ENCODE measurements around the gene ARHGAP22. TPM values are rescaled to one million over a fixed set of nuclear protein-coding genes. Genes with fewer than 3 reads are reported as not detected.

ARHGAP22 gene
- polyA plus RNA-seq, 4 donors = 0.97 to 1.9 (median 1.2) TPM

DNA sequence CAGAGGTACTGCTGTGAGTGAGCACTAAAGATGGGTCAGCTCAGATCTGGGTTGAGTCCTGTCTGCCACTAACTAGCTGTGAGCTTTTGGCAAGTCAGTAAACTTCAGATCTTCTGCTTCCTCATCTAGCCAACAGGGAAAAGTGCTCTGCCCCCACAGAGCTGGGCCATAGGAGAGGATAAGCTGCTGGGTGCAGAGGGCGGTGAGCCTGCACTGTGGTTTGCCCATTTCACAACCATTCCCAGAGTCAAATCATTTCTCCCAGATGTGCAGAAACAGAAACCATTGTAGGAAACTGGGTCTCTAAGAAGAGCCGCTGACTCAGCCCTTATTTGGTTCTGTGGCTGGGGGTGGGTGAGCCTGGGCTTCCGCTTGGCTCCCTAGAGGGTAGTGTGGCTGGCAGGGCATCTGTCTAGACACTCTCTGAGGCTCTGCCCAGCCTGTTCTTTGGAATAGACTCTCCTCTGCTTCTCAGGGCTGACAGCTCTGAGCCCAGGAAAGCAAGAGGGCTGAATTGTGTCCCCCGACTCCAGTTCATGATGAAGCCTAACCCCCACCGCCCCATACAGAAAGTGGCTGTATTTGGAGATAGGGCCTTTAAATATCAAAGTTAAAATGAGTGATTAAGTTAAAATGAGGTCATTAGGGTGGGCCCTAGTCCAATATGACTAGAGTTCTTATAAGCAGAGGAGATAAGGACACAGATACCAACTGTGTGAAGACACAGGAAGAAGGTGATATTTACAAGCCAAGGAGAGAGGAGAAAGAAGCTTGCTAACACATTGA lies 29.5 kb upstream of the ARHGAP22 start:
- no peak for DNase-seq (ENCODE audit: low read depth in 4 of 4, low spot score in 3 of 4)

DNA sequence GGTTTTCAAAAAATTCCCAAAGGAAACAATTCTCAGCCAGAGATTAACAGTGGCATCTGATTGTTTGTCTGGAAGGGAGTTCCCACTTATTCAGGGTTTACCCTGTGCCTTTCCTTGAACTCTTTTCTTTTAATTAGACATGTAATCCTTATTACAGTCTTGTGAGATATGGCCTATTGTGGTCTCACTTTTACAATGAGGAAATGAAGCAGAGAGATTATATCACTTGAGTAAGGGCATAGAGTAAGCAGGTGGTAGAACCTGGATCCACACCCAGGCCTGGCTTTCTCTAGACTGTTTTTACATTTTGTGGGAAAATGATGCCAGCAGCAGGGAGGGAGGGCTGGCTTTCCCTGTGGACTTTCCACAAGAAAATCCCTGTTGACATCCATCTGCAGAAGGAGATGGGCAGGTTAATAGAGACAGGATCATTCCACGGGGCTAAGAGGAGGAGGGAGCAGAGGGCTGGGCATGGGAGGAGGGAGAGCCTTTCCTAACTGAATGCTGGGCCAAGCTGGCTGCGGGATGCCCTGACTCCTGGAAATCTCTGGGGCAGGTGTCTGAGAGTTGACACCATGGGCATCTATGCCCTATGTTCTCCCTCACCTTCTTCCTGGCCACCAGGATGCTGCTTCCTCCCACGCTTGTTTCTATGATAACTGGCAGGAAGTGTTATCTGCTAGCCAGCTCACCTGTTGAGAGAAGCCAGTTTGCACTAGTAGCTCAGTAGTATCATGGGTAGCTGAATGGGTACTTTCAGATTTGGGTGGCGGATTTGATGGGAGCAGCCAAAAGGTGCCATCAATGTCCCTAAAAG lies 28.7 kb upstream of the ARHGAP22 start:
- DNase-seq (ENCODE audit: low read depth in 4 of 4, low spot score in 3 of 4) = no peak

DNA sequence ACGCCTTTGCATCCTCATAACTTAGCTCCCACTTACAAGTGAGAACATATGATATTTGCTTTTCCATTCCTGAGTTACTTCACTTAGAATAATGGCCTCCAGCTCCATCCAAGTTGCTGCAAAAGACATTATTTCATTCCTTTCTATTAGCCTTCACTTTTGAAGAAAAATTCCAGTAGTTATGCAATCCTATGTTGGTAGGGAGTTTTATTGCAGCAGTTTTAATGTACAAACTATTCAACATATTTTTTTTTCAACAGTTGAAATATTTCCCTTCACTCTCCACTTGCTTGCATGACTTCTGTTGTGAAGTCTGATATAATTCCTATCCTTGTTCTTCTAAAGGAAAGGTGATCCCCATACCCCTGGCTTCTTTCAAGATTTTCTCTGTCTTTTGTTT lies 27.3 kb upstream of the ARHGAP22 start:
- DNase-seq (ENCODE audit: low read depth in 4 of 4, low spot score in 3 of 4) = no peak

DNA sequence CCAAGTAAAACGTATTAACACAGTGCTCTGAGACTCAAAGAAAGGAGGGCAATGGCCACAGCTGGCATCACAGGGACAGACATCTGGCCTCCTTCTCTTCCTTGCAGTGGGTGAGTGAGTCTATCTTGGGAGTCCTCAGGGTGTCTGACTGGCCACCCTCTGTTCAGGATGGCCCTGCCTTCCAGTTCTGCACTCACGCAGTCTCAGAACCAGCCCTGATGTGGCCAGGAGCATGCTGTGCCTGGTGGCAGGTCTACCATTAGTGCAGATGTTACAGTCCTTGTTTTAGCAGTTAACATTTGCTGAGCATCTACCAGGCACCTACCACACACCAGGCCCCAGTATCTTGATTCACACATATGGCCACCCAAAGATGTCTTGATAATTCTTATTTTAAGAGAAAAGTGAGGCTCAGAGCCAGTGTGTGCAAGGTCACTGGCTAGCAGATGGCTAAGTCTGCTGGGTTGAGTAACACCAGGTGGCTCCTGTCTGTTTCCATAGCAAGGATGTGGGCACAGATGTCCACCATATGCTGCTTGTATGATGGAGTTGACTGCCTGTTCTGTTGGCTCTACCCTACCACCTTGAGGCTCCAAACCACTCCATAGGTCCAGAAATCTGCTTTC lies 23.2 kb upstream of the ARHGAP22 start:
- no peak for DNase-seq (ENCODE audit: low read depth in 4 of 4, low spot score in 3 of 4)

DNA sequence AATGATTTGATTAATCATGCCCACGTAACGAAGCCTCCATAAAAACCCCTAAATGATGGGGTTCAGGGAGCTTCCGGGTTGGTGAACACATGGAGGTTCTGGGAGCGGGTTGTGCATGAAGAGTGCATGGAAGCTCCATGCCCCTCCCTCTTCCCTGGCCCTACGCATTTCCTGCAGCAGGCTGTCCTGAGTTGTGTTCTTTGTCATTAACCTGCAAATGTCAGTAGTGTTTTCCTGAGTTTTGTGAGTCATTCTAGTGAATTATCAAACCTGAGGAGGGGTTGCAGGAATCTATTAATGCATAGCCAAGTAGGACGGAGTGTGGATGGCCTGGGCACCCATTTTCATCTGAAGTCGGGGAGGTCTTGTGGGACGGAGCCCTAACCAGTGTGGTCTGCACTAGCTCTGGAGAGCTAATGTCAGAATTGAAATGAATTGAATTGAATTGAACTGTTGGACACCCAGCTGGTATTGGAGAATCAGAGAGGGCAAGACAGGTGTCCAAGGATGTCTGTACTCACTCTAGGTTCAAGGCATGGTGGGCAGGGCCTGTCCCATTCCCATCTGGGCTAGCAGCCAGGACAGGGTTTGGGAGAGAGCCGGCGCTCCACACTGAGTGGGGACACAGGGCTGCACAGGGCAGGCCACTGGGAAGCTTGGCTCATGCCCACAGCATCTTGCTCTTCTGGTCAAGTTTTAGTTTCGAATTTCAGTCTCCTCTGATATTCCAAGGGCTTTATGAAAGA lies 22.3 kb upstream of the ARHGAP22 start:
- DNase-seq (ENCODE audit: low read depth in 4 of 4, low spot score in 3 of 4) = no peak

DNA sequence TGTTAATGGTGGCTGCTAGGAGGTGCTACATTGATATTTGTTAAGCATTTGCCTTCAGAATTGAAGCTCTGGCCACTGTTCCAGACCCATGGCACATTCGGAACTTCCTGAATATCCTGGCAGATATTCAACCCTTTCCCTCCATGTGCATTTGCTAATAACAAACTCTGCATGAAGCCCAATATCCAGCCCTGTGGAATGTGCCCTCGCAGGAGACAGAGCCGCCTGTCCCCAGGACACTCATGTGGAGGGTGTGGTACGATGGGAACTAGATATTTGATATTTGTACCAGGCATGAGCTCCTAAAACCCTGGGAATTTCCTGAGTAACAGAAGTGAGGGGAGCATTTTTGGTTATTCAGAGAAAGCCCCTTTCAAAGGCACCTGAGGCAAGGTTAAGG lies 21.6 kb upstream of the ARHGAP22 start:
- DNase-seq (ENCODE audit: low read depth in 4 of 4, low spot score in 3 of 4) = no peak

DNA sequence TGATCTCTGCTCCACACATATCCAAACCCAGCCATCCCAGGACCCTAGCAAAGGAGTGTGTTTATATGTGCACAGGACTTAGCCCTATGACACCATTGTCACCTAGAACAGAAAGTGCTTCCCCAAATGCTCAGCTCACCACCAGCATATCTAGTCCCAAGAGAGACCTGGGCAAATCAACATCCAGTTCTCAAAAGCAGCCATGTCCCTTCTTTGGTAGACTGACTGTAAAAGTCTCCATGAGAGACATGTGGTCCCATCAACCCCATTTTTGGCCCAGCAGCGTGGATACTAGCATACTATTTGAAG lies 20.9 kb upstream of the ARHGAP22 start:
- DNase-seq (ENCODE audit: low read depth in 4 of 4, low spot score in 3 of 4) = no peak

DNA sequence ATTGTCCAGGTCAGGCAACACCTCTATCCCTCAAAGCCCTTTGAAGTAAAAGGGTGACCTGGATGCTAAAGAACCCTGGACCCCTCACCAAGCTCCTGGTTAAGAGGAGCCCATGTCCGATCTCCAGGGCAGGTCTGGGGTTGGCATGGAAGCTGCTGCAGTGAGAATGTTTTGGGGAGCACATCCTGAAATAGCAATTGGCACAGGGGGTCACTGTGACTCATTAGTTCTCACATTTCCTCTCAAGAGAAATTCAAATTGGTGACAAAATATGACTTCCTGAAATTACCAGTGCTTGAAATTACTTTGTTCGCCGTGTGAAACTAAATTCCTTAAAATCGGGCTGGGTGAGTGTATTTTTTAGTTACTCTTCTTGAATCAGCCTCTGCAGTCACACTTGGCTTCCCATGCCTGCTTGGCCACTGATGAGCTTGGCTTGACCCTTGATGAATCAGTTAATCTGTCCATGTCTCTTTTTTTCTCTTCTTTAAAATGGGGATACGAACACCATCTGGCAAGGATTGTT lies 18.8 kb upstream of the ARHGAP22 start:
- DNase-seq (ENCODE audit: low read depth in 4 of 4, low spot score in 3 of 4) = no peak

DNA sequence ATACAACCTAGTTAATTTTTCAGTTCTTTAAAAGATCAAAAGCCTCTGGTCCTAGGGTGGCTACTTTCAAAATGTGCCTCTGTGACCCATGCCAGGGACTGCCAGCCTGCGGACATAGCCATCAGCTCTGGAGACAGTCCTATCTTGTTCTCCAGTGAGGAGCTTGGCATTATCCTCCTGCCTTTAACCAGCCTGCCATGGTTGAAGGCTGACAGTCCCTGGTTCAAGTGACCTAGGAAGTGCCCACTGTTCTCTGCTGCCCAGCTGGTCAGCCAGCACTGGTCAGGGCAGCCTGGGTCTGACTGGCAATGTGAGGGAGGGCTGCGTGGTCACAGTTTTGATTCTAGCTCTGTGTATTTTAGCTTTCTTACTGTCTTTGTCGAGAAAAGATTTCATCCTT lies 18.1 kb upstream of the ARHGAP22 start:
- no peak for DNase-seq (ENCODE audit: low read depth in 4 of 4, low spot score in 3 of 4)

DNA sequence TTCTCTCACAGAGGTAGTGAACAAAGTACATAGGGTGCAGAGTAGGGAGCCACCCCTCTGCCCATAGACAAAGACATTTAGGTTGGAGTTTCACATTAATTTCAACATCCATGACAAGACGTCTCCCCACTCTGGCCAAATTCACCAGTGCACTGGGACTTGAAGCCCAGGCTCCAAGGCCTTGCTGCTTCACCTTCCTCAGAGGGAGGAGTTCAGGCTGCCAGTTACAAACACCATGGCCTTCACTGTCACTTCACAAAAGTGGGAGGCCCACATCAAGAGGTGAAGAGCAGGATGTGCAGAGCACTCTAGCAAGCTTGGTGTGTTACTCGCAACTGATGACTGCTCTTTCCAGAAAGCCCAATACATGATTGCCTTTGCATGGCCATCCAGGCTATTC lies 15.8 kb upstream of the ARHGAP22 start:
- no peak for DNase-seq (ENCODE audit: low read depth in 4 of 4, low spot score in 3 of 4)

DNA sequence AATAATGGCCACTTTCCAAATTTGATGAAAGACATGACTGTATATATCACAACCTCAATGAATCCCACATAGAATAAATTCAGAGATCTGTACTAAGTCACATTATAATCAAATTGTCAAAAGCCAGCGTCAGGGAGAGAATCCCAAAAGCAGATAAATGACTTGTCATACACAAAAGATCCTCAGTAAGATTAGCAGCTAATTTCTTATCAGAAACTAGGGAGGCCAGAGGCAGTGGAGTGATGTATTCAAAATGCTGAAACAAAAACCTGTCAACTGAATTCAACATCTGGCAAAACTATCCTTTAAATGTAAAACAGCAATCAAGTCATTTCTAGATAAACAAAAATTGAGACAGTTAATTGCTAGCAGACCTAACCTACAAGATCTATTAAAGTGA lies 11.6 kb upstream of the ARHGAP22 start:
- DNase-seq (ENCODE audit: low read depth in 4 of 4, low spot score in 3 of 4) = no peak

DNA sequence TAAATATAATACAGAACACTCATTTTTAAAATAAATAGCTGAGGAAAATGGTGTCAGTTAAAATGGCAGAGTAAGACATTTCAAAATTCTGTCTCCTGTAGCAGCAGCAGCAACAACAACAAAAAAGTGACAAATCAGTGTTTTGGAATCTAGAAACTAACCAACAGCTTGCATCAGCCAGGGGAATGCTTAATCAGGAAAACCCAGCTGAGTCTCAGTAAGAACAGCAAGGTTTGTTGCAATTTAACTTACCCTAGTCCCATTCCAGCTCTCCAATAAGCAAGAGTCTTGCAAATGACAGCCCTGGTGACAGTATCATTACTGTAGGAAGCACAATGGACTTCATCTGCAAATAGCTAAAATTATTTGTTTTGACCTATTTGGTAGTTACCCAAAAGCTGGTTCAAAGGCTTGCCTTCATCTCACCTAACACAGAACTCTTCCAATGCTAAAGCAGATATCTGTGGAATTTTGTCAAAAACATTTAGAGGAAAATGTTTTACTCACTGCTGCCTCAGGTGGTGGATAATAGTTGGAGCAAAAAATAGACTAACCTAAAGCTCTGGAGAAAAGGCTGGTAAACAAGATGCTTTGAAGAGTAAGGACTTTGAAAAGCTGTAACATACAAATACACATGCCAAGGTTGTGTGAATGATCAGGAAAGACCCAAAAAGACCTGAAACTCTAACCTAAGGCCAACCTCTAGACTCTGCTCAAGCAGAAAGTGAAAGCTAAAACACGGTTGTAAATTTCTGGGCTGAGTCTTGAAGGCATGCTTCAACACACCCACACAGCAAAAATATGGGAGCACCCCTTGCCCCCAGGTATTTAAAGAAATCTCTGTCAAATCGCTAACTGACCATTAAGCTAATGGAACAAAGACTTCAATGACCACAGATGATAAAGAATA lies 9.9 kb upstream of the ARHGAP22 start:
- DNase-seq (ENCODE audit: low read depth in 4 of 4, low spot score in 3 of 4) = no peak

DNA sequence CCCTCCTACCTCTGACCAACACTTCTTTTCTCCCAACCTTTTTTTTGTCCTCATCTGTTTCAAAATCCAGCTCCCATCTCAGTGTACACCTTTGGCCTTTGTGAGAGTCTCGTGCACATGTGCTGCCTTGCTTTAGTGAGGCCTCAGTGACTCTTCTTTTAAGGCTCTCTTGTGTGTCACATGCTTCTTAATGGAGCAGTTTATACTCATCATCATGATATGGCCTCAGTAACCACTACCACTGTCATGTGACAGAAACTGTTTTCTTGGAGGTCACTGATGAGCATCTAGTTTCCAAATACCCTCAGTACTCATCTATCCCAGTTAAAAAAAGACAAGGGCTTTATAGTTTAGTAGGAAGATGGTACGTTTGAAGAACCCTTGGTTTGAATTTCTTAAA lies 8.1 kb upstream of the ARHGAP22 start:
- DNase-seq (ENCODE audit: low read depth in 4 of 4, low spot score in 3 of 4) = no peak

DNA sequence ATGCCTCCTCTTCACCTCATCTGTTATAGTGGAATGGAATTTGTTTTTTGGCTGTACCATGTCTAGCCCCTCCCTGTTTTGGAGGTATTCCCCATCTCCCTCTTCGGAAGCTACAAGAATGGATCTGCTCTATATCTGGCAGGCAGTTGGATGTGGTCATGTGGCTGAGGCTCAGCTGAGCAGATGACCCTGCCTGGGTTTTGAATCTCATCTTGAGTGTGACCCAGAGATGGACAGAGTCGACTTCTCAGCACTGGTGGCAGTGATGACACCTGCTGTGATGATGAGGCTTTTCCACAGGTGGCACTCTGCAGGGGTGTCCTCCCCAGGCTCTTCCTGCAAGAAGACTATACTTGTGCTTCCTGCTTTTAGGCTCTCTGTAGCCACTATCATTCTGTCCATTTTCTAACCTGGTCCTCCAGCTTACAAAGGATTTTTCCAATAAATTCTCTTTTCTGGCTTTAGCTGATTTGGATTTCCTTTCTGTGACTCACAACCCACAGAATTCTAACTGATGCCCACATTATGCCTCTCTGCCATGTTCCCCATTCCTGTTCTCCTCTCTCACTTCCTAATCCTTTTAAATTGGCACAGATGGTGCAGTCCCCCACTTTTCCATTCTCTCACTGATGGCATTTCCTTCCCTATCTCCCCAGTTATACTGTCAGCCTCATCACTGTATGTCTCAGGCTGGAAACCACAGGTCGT lies 7.5 kb upstream of the ARHGAP22 start:
- no peak for DNase-seq (ENCODE audit: low read depth in 4 of 4, low spot score in 3 of 4)

DNA sequence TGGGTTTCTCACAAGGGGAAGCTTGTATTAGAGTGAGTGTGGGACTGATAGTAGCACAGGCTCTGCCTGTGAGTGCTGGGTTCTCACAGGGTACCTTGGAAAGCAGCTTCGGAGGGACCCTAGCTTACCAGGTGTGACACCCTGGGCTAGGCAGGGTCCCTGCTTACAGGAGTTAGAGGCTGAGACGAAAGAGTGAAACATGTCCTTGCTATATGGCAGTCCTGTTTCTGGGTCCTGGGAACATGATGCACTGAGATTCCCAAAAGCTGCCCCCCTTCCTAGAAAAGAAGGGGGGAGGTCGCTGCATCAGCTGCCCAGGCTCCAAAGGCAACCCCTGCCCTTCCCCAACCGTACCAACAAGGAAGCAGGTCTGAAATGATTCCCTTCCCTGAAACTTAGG lies 6.3 kb upstream of the ARHGAP22 start:
- no peak for DNase-seq (ENCODE audit: low read depth in 4 of 4, low spot score in 3 of 4)

DNA sequence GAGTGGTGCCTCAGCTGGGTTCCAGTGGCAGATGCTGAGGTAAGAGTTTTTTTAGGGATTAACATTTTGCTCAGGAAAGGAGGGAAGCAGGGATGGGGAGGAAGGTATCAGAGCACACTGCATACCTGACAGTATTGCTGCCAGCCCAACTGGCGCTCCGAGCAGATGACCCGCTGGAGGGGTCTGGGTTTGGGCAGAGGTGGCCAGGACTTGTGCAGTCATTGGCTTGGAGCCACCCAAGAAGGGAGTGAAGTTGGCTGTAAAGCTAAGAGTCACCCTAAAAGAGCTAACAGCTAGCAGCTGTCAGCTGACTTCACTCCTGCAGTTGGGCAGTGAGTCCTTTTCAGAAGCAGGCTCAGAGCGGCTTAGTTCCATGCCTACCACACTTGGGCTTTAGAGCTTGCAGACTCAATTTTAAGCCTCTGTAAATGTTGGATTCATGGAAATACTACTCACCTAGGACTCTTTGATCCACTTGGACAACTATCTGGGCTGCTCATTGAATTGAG lies 5.8 kb upstream of the ARHGAP22 start:
- no peak for DNase-seq (ENCODE audit: low read depth in 4 of 4, low spot score in 3 of 4)

DNA sequence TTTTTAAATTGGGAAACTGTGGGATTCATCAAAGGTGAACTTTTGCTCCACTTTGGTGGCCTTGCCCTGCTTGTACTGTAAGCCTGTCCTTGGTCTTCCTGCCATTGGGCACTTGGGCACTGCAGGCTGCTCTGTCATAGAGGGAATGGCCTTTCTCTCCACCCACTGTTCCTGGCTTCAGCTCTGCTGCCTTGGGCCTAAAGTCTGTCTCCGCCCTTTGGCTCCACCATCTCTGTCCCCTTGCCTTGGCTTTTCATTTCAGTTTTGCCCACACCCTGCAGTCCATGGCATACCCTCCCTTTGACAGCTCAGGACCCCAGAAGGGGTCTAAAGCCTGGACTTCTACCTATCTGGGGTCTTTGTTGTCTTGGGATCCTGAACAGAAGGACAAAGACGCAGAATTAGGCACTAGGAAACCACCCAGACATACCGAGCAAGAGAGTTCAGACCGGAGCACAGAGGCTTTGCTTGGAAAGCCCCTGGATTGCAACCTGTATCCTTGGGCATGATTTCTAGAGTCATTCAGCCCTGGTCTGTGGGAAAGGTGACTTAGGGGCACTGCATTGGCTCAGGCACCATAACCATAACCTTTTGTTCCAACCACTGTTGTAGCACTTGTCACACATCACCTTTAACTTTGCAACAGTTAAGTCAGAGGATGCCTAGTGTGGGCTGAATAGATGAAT lies 5.2 kb upstream of the ARHGAP22 start:
- no peak for DNase-seq (ENCODE audit: low read depth in 4 of 4, low spot score in 3 of 4)

DNA sequence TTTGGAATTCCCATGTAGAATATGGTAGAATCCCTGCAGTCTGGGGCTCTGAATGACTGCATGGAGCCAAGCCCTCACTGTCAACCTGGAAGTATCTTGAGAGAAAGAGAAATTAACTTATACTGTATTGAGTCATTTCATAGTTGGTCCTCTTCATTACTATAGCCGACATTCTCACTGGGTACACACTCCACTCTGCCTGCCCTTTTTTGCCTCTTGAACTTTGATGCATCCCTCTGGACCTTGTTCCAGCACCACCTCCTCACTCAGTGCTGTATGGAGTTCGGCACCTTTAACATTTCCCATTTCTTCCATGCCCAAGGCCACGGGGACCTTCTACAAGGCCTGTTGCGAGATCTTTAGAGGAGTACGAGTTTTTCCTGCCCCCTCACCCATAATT lies 4.6 kb upstream of the ARHGAP22 start:
- no peak for DNase-seq (ENCODE audit: low read depth in 4 of 4, low spot score in 3 of 4)
